HFFc6 (cell line): ENCODE measurements around the gene SHFL. TPM values are rescaled to one million over a fixed set of nuclear protein-coding genes. Genes with fewer than 3 reads are reported as not detected.

Experiments used
- DNase-seq: peaks from one replicate; pipeline ENCODE4 v3.0.0-alpha.2; 2018
- H3K27ac Mint-ChIP-seq: 2 replicates; pipeline ENCODE4 v1.8.0; 2020; ENCODE audit warnings: mild to moderate bottlenecking, mixed read lengths
- H3K27me3 Mint-ChIP-seq: 2 replicates; pipeline ENCODE4 v1.8.0; 2021; ENCODE audit warnings: mild to moderate bottlenecking, moderate library complexity, mixed read lengths; ENCODE audit not compliant: insufficient read depth
- H3K36me3 Mint-ChIP-seq: 2 replicates; pipeline ENCODE4 v1.8.0; 2021; ENCODE audit warnings: low read depth, mixed read lengths
- H3K4me1 Mint-ChIP-seq: 2 replicates; pipeline ENCODE4 v1.8.0; 2020; ENCODE audit warnings: low read depth, mixed read lengths
- H3K4me3 Mint-ChIP-seq: 2 replicates; pipeline ENCODE4 v1.8.0; 2020; ENCODE audit warnings: mild to moderate bottlenecking, moderate library complexity, mixed read lengths
- H3K9me3 Mint-ChIP-seq: 2 replicates; pipeline ENCODE4 v1.8.0; 2020; ENCODE audit warnings: mild to moderate bottlenecking, mixed read lengths
- CTCF ChIP-seq: fragments of 200-600 bp; sonication (generic); IDR thresholded peaks from 2 replicates; pipeline ENCODE4 v1.5.0; 2021; ENCODE audit warnings: antibody characterized with exemption, mild to moderate bottlenecking
- total RNA-seq, 6 experiments: library from RNA; stranded (reverse); fragmentation: NEBNext Ultra II Directional; extraction: Animal tissue kit (Norgen Biotek cat#: 25700); gene quantifications; 2 replicates in 1 of 6; 3 replicates in 5 of 6; pipeline ENCODE4 v1.2.3, GENCODE V29; 2021

SHFL gene
- total RNA-seq, 6 experiments from 2014 or later: 16.9 to 26.2 (median 21.1) TPM

GRCh38 chr19:10044390-10044789 lies 41.7 kb upstream of the SHFL start:
- H3K27me3 Mint-ChIP-seq: peaks cover 7% of the 10 kb centered on the region

GRCh38 chr19:10045371-10045770 lies 40.7 kb upstream of the SHFL start:
- no peak for DNase-seq
- no peak for TF ChIP-seq CTCF
- H3K4me1 Mint-ChIP-seq: no peaks in the 10 kb centered on the region
- peaks cover 11% of the 10 kb centered on the region; the same call in 1 of the 2 replicates for H3K36me3 Mint-ChIP-seq
- H3K27ac Mint-ChIP-seq: no peak overlapping the region
- no peak overlapping the region for H3K4me3 Mint-ChIP-seq
- peaks cover 11% of the 10 kb centered on the region for H3K27me3 Mint-ChIP-seq
- H3K9me3 Mint-ChIP-seq: peaks cover 42% of the 10 kb centered on the region; the same call in 1 of the 2 replicates

More at GRCh38 chr19:10044390-10044789, 41.7 kb upstream of the SHFL start:
- no peak for DNase-seq
- no peak overlapping the region for H3K4me3 Mint-ChIP-seq
- H3K9me3 Mint-ChIP-seq: peaks cover 42% of the 10 kb centered on the region; the same call in 1 of the 2 replicates
- H3K36me3 Mint-ChIP-seq: peaks cover 11% of the 10 kb centered on the region; the same call in 1 of the 2 replicates
- no peaks in the 10 kb centered on the region for H3K4me1 Mint-ChIP-seq
- TF ChIP-seq CTCF: no peak
- no peak overlapping the region for H3K27ac Mint-ChIP-seq

GRCh38 chr19:10049626-10050025 lies 36.5 kb upstream of the SHFL start:
- DNase-seq: no peak
- TF ChIP-seq CTCF: no peak
- Mint-ChIP-seq H3K36me3 (no peaks in the 10 kb centered on the region), H3K4me1 (no peaks in the 10 kb centered on the region), H3K4me3 (no peak overlapping the region), H3K27me3 (peaks cover 10% of the 10 kb centered on the region), H3K9me3 (peaks cover 12% of the 10 kb centered on the region; the same call in 1 of the 2 replicates), H3K27ac (no peak overlapping the region)

GRCh38 chr19:10052602-10053360 lies 33.3 kb upstream of the SHFL start:
- no peak for DNase-seq
- Mint-ChIP-seq H3K36me3 (no peaks in the 10 kb centered on the region), H3K27ac (no peak overlapping the region), H3K27me3 (peaks cover 16% of the 10 kb centered on the region), H3K4me1 (no peaks in the 10 kb centered on the region), H3K4me3 (no peak overlapping the region), H3K9me3 (no peaks in the 10 kb centered on the region)
- TF ChIP-seq CTCF: no peak

GRCh38 chr19:10061717-10062310 lies 24.3 kb upstream of the SHFL start:
- H3K9me3 Mint-ChIP-seq: no peaks in the 10 kb centered on the region
- no peak overlapping the region for H3K4me3 Mint-ChIP-seq
- no peak overlapping the region for H3K27ac Mint-ChIP-seq
- H3K27me3 Mint-ChIP-seq: peaks cover 14% of the 10 kb centered on the region
- no peaks in the 10 kb centered on the region for H3K4me1 Mint-ChIP-seq
- no peak for DNase-seq
- no peak for TF ChIP-seq CTCF
- no peaks in the 10 kb centered on the region for H3K36me3 Mint-ChIP-seq
